ENCODE measurements around the gene ITPR2. TPM values are rescaled to one million over a fixed set of nuclear protein-coding genes. Genes with fewer than 3 reads are reported as not detected.

ITPR2 gene
- total and polyA plus RNA-seq, 2 experiments from 2014 or later = 5.0 to 9.1 TPM

DNA sequence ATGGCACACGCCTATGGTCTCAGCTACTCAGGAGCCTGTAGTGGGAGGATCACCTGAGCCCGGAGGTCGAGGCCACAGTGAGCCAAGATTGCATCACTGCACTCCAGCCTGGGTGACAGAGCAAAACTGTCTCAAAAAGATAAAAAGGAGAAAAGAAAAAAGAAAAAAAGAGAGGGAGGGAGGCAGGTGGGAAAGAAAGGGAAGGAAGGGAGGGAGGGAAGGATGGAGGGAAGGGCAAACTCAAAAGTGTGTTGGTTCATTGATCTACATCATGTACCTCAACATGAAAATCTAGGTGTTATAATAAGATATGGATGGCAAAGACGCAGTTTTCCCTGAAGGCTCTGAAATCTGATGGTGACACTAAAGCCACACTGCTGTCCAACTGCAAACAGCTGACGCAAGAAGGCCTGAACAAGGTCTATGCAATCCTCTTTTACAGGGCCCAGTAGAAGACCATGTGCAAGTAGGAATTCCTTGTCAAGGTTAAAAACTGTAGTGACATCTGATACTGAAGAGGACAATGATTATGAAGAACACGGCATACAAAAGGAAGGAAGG, 143.6 kb downstream of the ITPR2 start:
- H3K9me2 ChIP-seq (ENCODE audit: insufficient read depth) = no peaks in the 10 kb centered on the region
- no peaks in the 10 kb centered on the region for H3K9me3 ChIP-seq (ENCODE audit: low read depth)
- DNase-seq = no peak
- no peak overlapping the region for H3K4me2 ChIP-seq (ENCODE audit: unreplicated experiment)
- H3K4me1 ChIP-seq (ENCODE audit: insufficient read depth) = peaks cover 15% of the 10 kb centered on the region
- H3K4me3 ChIP-seq = no peak overlapping the region
- H3K79me2 ChIP-seq (ENCODE audit: insufficient read depth) = no peaks in the 10 kb centered on the region
- in situ Hi-C loops (cut with MboI) = no loop called here
- H3K27me3 ChIP-seq (replicated peaks; ENCODE audit: insufficient read depth) = no peaks in the 10 kb centered on the region
- H3K9ac ChIP-seq = no peak overlapping the region
- H3F3A ChIP-seq (ENCODE audit: insufficient read depth) = peaks cover 20% of the 10 kb centered on the region
- no peak overlapping the region for H2AFZ ChIP-seq
- no peak overlapping the region for H3K27ac ChIP-seq
- no peaks in the 10 kb centered on the region for H4K20me1 ChIP-seq (ENCODE audit: insufficient read depth)
- TF ChIP-seq EZH2phosphoT487 (IDR thresholded peaks at IDR 0.05; ENCODE audit: insufficient read depth, low read depth) (no peak), EZH2 (IDR thresholded peaks at IDR 0.05; ENCODE audit: insufficient read depth, poor library complexity, severe bottlenecking) (no peak)
- no peaks in the 10 kb centered on the region for H3K36me3 ChIP-seq (ENCODE audit: low read depth)
- WGBS, 2 experiments (ENCODE audit: low coverage in 1 of 2, low lambda C conversion rate in 2 of 2, missing lambda C conversion rate in 2 of 2) = 97% methylated on average over 6 of the region's 6 CpGs

DNA sequence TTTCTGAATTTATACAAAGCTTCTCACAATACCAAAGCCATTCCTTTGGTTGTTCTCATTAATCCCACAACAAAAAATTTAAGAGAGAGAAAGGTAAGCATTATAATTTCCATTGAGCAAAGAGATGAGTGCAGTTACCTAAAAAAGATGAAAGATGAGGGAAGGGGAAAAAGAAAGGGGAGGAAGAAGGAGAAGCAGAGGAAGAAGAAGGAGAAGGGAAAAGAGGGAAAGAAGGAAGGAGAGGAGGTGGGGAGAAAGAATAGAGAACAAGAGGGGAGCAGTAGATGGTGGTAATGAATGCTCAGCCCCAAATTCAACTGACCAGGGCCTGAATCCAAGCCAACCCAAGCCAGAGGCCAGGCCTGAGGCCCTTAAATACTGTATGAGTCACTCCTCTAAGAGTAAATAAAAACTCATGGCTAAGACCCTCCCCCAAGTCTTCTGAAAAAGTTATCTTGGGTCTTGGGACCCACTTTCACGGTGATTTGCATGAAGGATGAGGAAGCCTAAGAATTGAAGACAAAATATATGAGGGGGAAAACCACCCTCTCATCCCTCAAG, 144.6 kb downstream of the ITPR2 start:
- no peak for DNase-seq
- H3K9me2 ChIP-seq (ENCODE audit: insufficient read depth) = no peaks in the 10 kb centered on the region
- no peak overlapping the region for H3K27ac ChIP-seq
- 94 to 100% methylated on average over 1 of the region's 1 CpG for WGBS, 2 experiments (ENCODE audit: low coverage in 1 of 2, low lambda C conversion rate in 2 of 2, missing lambda C conversion rate in 2 of 2)
- H3K36me3 ChIP-seq (ENCODE audit: low read depth) = no peaks in the 10 kb centered on the region
- no peaks in the 10 kb centered on the region for H4K20me1 ChIP-seq (ENCODE audit: insufficient read depth)
- H3K4me1 ChIP-seq (ENCODE audit: insufficient read depth) = peaks cover 15% of the 10 kb centered on the region
- H3K4me2 ChIP-seq (ENCODE audit: unreplicated experiment) = no peak overlapping the region
- no peak overlapping the region for H3K9ac ChIP-seq
- no peaks in the 10 kb centered on the region for H3K79me2 ChIP-seq (ENCODE audit: insufficient read depth)
- peaks cover 20% of the 10 kb centered on the region for H3F3A ChIP-seq (ENCODE audit: insufficient read depth)
- TF ChIP-seq EZH2phosphoT487 (IDR thresholded peaks at IDR 0.05; ENCODE audit: insufficient read depth, low read depth) (no peak), EZH2 (IDR thresholded peaks at IDR 0.05; ENCODE audit: insufficient read depth, poor library complexity, severe bottlenecking) (no peak)
- no peak overlapping the region for H2AFZ ChIP-seq
- no peaks in the 10 kb centered on the region for H3K9me3 ChIP-seq (ENCODE audit: low read depth)
- H3K4me3 ChIP-seq = no peak overlapping the region
- in situ Hi-C loops (cut with MboI) = no loop called here
- no peaks in the 10 kb centered on the region for H3K27me3 ChIP-seq (replicated peaks; ENCODE audit: insufficient read depth)

DNA sequence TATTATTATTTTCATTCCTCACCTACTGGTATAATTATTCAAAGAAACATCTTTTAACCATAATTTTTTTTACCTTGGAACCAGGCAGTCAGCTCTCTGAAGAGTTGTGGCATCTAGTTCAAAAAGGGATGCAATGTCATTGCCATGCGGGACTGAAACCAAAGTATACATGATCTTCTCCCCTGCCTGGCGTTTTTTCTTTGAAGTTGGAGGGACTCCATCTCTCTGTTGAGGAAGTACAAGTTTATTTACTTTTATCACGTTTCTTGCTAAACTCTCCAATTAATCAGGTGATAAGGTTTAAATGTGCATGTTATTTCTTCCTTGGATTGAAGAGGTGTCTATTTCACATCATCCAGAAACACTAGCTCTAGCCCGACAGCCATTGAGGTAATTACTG, 146.6 kb downstream of the ITPR2 start:
- DNase-seq = no peak
- 57 to 68% methylated on average over 4 of the region's 4 CpGs for WGBS, 2 experiments (ENCODE audit: low coverage in 1 of 2, low lambda C conversion rate in 2 of 2, missing lambda C conversion rate in 2 of 2)
- H3K27ac ChIP-seq = no peak overlapping the region
- H3K4me3 ChIP-seq = no peak overlapping the region
- H3K4me1 ChIP-seq (ENCODE audit: insufficient read depth) = peaks cover 8% of the 10 kb centered on the region
- no peaks in the 10 kb centered on the region for H3K9me2 ChIP-seq (ENCODE audit: insufficient read depth)
- H3K36me3 ChIP-seq (ENCODE audit: low read depth) = no peaks in the 10 kb centered on the region
- no peaks in the 10 kb centered on the region for H3K9me3 ChIP-seq (ENCODE audit: low read depth)
- TF ChIP-seq EZH2 (IDR thresholded peaks at IDR 0.05; ENCODE audit: insufficient read depth, poor library complexity, severe bottlenecking) = no peak
- no peak for TF ChIP-seq EZH2phosphoT487 (IDR thresholded peaks at IDR 0.05; ENCODE audit: insufficient read depth, low read depth)
- H3F3A ChIP-seq (ENCODE audit: insufficient read depth) = peaks cover 13% of the 10 kb centered on the region
- H3K79me2 ChIP-seq (ENCODE audit: insufficient read depth) = no peaks in the 10 kb centered on the region
- in situ Hi-C loops (cut with MboI) = no loop called here
- no peaks in the 10 kb centered on the region for H3K27me3 ChIP-seq (replicated peaks; ENCODE audit: insufficient read depth)
- H3K9ac ChIP-seq = no peak overlapping the region
- no peaks in the 10 kb centered on the region for H4K20me1 ChIP-seq (ENCODE audit: insufficient read depth)
- H3K4me2 ChIP-seq (ENCODE audit: unreplicated experiment) = no peak overlapping the region
- no peak overlapping the region for H2AFZ ChIP-seq

DNA sequence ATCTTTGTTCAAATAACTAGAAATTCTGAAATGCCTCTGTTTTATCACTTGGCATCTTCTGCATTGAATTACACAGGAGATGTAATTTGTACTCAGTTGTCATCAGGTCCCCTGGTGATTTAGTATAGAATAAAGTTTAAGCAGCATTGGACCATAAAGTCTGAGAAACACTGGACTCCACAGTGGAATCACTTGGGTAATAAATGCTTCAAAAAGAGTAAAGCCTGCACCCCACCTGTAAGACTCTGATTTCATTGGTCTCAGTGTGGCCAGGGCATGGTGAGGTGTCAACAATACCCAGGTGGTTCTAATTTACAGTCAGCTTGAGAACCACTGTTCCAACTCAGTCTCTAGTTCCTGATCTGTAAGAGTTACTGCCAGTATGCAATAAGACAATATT, 148.9 kb downstream of the ITPR2 start:
- no peak for DNase-seq
- H3K36me3 ChIP-seq (ENCODE audit: low read depth) = no peaks in the 10 kb centered on the region
- no peak overlapping the region for H3K4me2 ChIP-seq (ENCODE audit: unreplicated experiment)
- in situ Hi-C loops (cut with MboI) = no loop called here
- no peaks in the 10 kb centered on the region for H4K20me1 ChIP-seq (ENCODE audit: insufficient read depth)
- no peaks in the 10 kb centered on the region for H3K9me2 ChIP-seq (ENCODE audit: insufficient read depth)
- H2AFZ ChIP-seq = no peak overlapping the region
- no peak overlapping the region for H3K4me3 ChIP-seq
- H3K27ac ChIP-seq = no peak overlapping the region
- H3K4me1 ChIP-seq (ENCODE audit: insufficient read depth) = peaks cover 3% of the 10 kb centered on the region
- H3F3A ChIP-seq (ENCODE audit: insufficient read depth) = peaks cover 14% of the 10 kb centered on the region
- no peak for TF ChIP-seq EZH2 (IDR thresholded peaks at IDR 0.05; ENCODE audit: insufficient read depth, poor library complexity, severe bottlenecking)
- no peak for TF ChIP-seq EZH2phosphoT487 (IDR thresholded peaks at IDR 0.05; ENCODE audit: insufficient read depth, low read depth)
- H3K9ac ChIP-seq = no peak overlapping the region
- H3K9me3 ChIP-seq (ENCODE audit: low read depth) = no peaks in the 10 kb centered on the region
- H3K27me3 ChIP-seq (replicated peaks; ENCODE audit: insufficient read depth) = no peaks in the 10 kb centered on the region
- H3K79me2 ChIP-seq (ENCODE audit: insufficient read depth) = no peaks in the 10 kb centered on the region

DNA sequence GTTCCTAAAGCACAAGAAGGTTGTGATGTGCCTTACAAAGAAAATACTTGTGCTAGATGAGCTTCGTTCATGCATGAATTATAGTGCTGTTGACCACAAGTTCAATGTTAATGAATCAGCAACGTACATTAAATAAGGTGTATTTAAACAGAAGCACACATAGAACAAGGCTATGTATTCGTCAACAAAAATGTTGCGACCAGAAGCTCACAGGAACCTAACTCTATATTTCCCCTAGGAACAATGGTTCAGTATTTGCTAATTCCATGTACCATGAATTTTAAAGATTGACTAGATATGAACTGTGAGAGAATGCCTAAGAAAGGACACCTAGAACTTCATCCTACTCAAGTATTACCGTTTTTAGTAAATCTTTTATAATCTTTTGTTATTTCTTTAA, 149.6 kb downstream of the ITPR2 start:
- H2AFZ ChIP-seq = no peak overlapping the region
- no peak overlapping the region for H3K9ac ChIP-seq
- 87 to 90% methylated on average over 5 of the region's 5 CpGs for WGBS, 2 experiments (ENCODE audit: low coverage in 1 of 2, low lambda C conversion rate in 2 of 2, missing lambda C conversion rate in 2 of 2)
- DNase-seq = no peak
- no peaks in the 10 kb centered on the region for H4K20me1 ChIP-seq (ENCODE audit: insufficient read depth)
- no peaks in the 10 kb centered on the region for H3K9me2 ChIP-seq (ENCODE audit: insufficient read depth)
- in situ Hi-C loops (cut with MboI) = no loop called here
- H3K27me3 ChIP-seq (replicated peaks; ENCODE audit: insufficient read depth) = no peaks in the 10 kb centered on the region
- H3K79me2 ChIP-seq (ENCODE audit: insufficient read depth) = no peaks in the 10 kb centered on the region
- no peak overlapping the region for H3K4me3 ChIP-seq
- TF ChIP-seq EZH2phosphoT487 (IDR thresholded peaks at IDR 0.05; ENCODE audit: insufficient read depth, low read depth) (no peak), EZH2 (IDR thresholded peaks at IDR 0.05; ENCODE audit: insufficient read depth, poor library complexity, severe bottlenecking) (no peak)
- H3F3A ChIP-seq (ENCODE audit: insufficient read depth) = peaks cover 19% of the 10 kb centered on the region
- H3K9me3 ChIP-seq (ENCODE audit: low read depth) = no peaks in the 10 kb centered on the region
- no peaks in the 10 kb centered on the region for H3K36me3 ChIP-seq (ENCODE audit: low read depth)
- no peak overlapping the region for H3K27ac ChIP-seq
- peaks cover 10% of the 10 kb centered on the region for H3K4me1 ChIP-seq (ENCODE audit: insufficient read depth)
- no peak overlapping the region for H3K4me2 ChIP-seq (ENCODE audit: unreplicated experiment)
